H9 (cell line): Measurements from ENCODE around the gene ZNF776. TPM values are rescaled to one million over a fixed set of nuclear protein-coding genes. Genes with fewer than 3 reads are reported as not detected.

ENCODE experiments used
- DNase-seq: peaks from one replicate; pipeline ENCODE4 v3.0.0-alpha.2; 2017
- H2AFZ ChIP-seq: one replicate; pipeline ENCODE4 v1.6.1; 2013; ENCODE audit warnings: mild to moderate bottlenecking, low read length, control low read depth, moderate library complexity
- H2AK5ac ChIP-seq: 2 replicates; pipeline ENCODE4 v1.6.1; 2013; ENCODE audit warnings: low read length, control low read depth, mixed read lengths; ENCODE audit not compliant: insufficient read length
- H2BK120ac ChIP-seq: one replicate; pipeline ENCODE4 v1.6.1; 2013; ENCODE audit warnings: low read depth, mild to moderate bottlenecking, low read length, control low read depth, inconsistent platforms; ENCODE audit not compliant: poor library complexity, severe bottlenecking
- H2BK12ac ChIP-seq: 2 replicates; pipeline ENCODE4 v1.6.1; 2013; ENCODE audit warnings: low read length, control low read depth, mixed read lengths, low read depth; ENCODE audit not compliant: insufficient read length
- H2BK15ac ChIP-seq: 2 replicates; pipeline ENCODE4 v1.6.1; 2013; ENCODE audit warnings: low read depth, low read length, control low read depth
- H2BK20ac ChIP-seq: one replicate; pipeline ENCODE4 v1.6.1; 2013; ENCODE audit warnings: low read depth, mild to moderate bottlenecking, low read length, control low read depth, inconsistent platforms; ENCODE audit not compliant: poor library complexity, severe bottlenecking
- H2BK5ac ChIP-seq: 2 replicates; pipeline ENCODE4 v1.6.1; 2013; ENCODE audit warnings: low read length, control low read depth, mixed read lengths; ENCODE audit not compliant: insufficient read length
- H3K14ac ChIP-seq: 2 replicates; pipeline ENCODE4 v1.6.1; 2013; ENCODE audit warnings: low read length, control low read depth; ENCODE audit not compliant: insufficient read depth
- H3K18ac ChIP-seq: 2 replicates; pipeline ENCODE4 v1.6.1; 2013; ENCODE audit warnings: low read depth, mild to moderate bottlenecking, mixed read lengths, low read length, control low read depth; ENCODE audit not compliant: insufficient read length
- H3K23ac ChIP-seq: 2 replicates; pipeline ENCODE4 v1.6.1; 2013; ENCODE audit warnings: low read length, control low read depth, mixed read lengths, low read depth; ENCODE audit not compliant: insufficient read length
- H3K23me2 ChIP-seq: 2 replicates; pipeline ENCODE4 v1.6.1; 2013; ENCODE audit warnings: low read depth, mild to moderate bottlenecking, mixed read lengths, low read length, control low read depth; ENCODE audit not compliant: insufficient read length, poor library complexity, severe bottlenecking
- H3K27ac ChIP-seq: 2 replicates; pipeline ENCODE4 v1.5.1; 2013; ENCODE audit warnings: low read length, control low read depth, mixed read lengths, low read depth; ENCODE audit not compliant: insufficient read length
- H3K27me3 ChIP-seq: 2 replicates; pipeline ENCODE4 v1.6.1; 2013; ENCODE audit warnings: low read length, control low read depth, inconsistent platforms; ENCODE audit not compliant: insufficient read depth
- H3K4ac ChIP-seq: 2 replicates; pipeline ENCODE4 v1.6.1; 2013; ENCODE audit warnings: low read depth, mild to moderate bottlenecking, control low read depth, inconsistent platforms, low read length, moderate library complexity
- H3K4me1 ChIP-seq: 2 replicates; pipeline ENCODE4 v1.6.1; 2013; ENCODE audit warnings: low read length, control low read depth, inconsistent platforms; ENCODE audit not compliant: insufficient read depth
- H3K4me2 ChIP-seq: 2 replicates; pipeline ENCODE4 v1.6.1; 2013; ENCODE audit warnings: low read length, control low read depth, mixed read lengths; ENCODE audit not compliant: insufficient read length, insufficient read depth
- H3K56ac ChIP-seq: 2 replicates; pipeline ENCODE4 v1.6.1; 2013; ENCODE audit warnings: low read depth, mild to moderate bottlenecking, mixed read lengths, low read length, control low read depth; ENCODE audit not compliant: insufficient read length
- H3K79me1 ChIP-seq: 2 replicates; pipeline ENCODE4 v1.6.1; 2013; ENCODE audit warnings: low read depth, mild to moderate bottlenecking, moderate library complexity, low read length, control low read depth, inconsistent platforms; ENCODE audit not compliant: insufficient read depth, poor library complexity, severe bottlenecking
- H3K79me2 ChIP-seq: 2 replicates; pipeline ENCODE4 v1.6.1; 2013; ENCODE audit warnings: low read length, control low read depth, inconsistent platforms; ENCODE audit not compliant: insufficient read depth
- H3K9ac ChIP-seq: 2 replicates; pipeline ENCODE4 v1.6.1; 2013; ENCODE audit warnings: low read length, control low read depth, mixed read lengths; ENCODE audit not compliant: insufficient read length; ENCODE audit errors: extremely low read depth
- H3K9me3 ChIP-seq: one replicate; pipeline ENCODE4 v1.6.1; 2013; ENCODE audit warnings: low read depth, low read length, inconsistent platforms; ENCODE audit not compliant: control insufficient read depth
- H3T11ph ChIP-seq: one replicate; pipeline ENCODE4 v1.6.1; 2013; ENCODE audit warnings: mild to moderate bottlenecking, low read length, control low read depth, inconsistent platforms
- H4K20me1 ChIP-seq: one replicate; pipeline ENCODE4 v1.6.1; 2013; ENCODE audit not compliant: control insufficient read depth, insufficient read length, insufficient read depth
- H4K5ac ChIP-seq: 2 replicates; pipeline ENCODE4 v1.6.1; 2013; ENCODE audit warnings: low read depth, mild to moderate bottlenecking, mixed read lengths, low read length, control low read depth; ENCODE audit not compliant: insufficient read length
- H4K8ac ChIP-seq: replicated peaks from 2 replicates; pipeline ENCODE4 v1.6.1; 2013; ENCODE audit warnings: low read length, control low read depth, mixed read lengths, low read depth; ENCODE audit not compliant: insufficient read length
- H4K91ac ChIP-seq: 2 replicates; pipeline ENCODE4 v1.6.1; 2013; ENCODE audit warnings: low read depth, mild to moderate bottlenecking, moderate library complexity, mixed read lengths, low read length, control low read depth; ENCODE audit not compliant: insufficient read length
- H3K27ac Mint-ChIP-seq, 3 experiments: 2 replicates in 2 of 3; 3 replicates in 1 of 3; pipeline ENCODE4 v1.8.0; 2020 to 2021; ENCODE audit warnings: mixed read lengths in 3 of 3, mild to moderate bottlenecking in 1 of 3, moderate library complexity in 1 of 3
- H3K27me3 Mint-ChIP-seq: 2 replicates; pipeline ENCODE4 v1.8.0; 2021; ENCODE audit warnings: low read depth, mild to moderate bottlenecking, moderate library complexity, mixed read lengths
- H3K36me3 Mint-ChIP-seq, 3 experiments: 2 replicates in 2 of 3; 3 replicates in 1 of 3; pipeline ENCODE4 v1.8.0; 2020 to 2021; ENCODE audit warnings: low read depth in 3 of 3, mixed read lengths in 3 of 3; ENCODE audit not compliant: insufficient read depth in 1 of 3
- H3K4me1 Mint-ChIP-seq, 2 experiments: 2 replicates each; pipeline ENCODE4 v1.8.0; 2020; ENCODE audit warnings: mixed read lengths in 2 of 2
- H3K4me3 Mint-ChIP-seq, 2 experiments: 2 replicates in 1 of 2; 3 replicates in 1 of 2; pipeline ENCODE4 v1.8.0; 2020 to 2021; ENCODE audit warnings: mild to moderate bottlenecking in 2 of 2, mixed read lengths in 2 of 2, moderate library complexity in 1 of 2
- H3K9me3 Mint-ChIP-seq, 2 experiments: 2 replicates in 1 of 2; 3 replicates in 1 of 2; pipeline ENCODE4 v1.8.0; 2020; ENCODE audit warnings: mild to moderate bottlenecking in 2 of 2, mixed read lengths in 2 of 2, moderate library complexity in 1 of 2
- CTCF ChIP-seq: fragments of 200-600 bp; sonication (generic); conservative IDR thresholded peaks from 3 replicates; pipeline ENCODE4 v1.8.0; 2021; ENCODE audit warnings: antibody characterized with exemption, mild to moderate bottlenecking
- WGBS: extraction: QIAGEN DNeasy Blood & Tissue Kit; methylation state at CpG from one replicate; pipeline ENCODE4 v1.1.7; 2013; ENCODE audit warnings: missing lambda C conversion rate, low lambda C conversion rate, mixed read lengths; ENCODE audit not compliant: insufficient read length; ENCODE audit errors: extremely low coverage; 5-methylcytosine and 5-hydroxymethylcytosine counted together
- total RNA-seq: library from RNA; stranded (reverse); gene quantifications from 2 replicates; pipeline ENCODE4 v1.2.1, GENCODE V29; 2021

ZNF776 gene
- total RNA-seq, 1 experiment from 2014 or later: 19.7 TPM

GRCh38 chr19:57800696-57801095 lies 54.1 kb downstream of the ZNF776 start:
- TF ChIP-seq CTCF: no peak
- no peak overlapping the region for H2BK5ac ChIP-seq
- no peak overlapping the region for H3K4ac ChIP-seq
- no peak for DNase-seq
- H4K91ac ChIP-seq: no peak overlapping the region
- Mint-ChIP-seq H3K9me3 (no peaks in the 10 kb centered on the region), H3K4me1 (peaks cover 49 to 55% of the 10 kb centered on the region in 2 experiments), H3K27ac (peak overlapping the region; percentile 1 to 65 (median 42); a peak in 4 of 7 replicates), H3K4me3 (peak overlapping the region in 1 of 2 experiments; percentile 15; a peak in 3 of 5 replicates), H3K36me3 (peaks cover 3 to 6% (median 5%) of the 10 kb centered on the region in 3 experiments; a peak in 5 of 7 replicates), H3K27me3 (no peaks in the 10 kb centered on the region)
- no peak overlapping the region for H2AK5ac ChIP-seq
- H3K18ac ChIP-seq: no peak overlapping the region
- no peaks in the 10 kb centered on the region for H3K79me2 ChIP-seq
- H3K56ac ChIP-seq: no peak overlapping the region
- H2BK20ac ChIP-seq: no peak overlapping the region
- H3T11ph ChIP-seq: no peak overlapping the region
- H2BK12ac ChIP-seq: no peak overlapping the region
- no peak overlapping the region for H4K8ac ChIP-seq
- H2AFZ ChIP-seq: no peak overlapping the region
- no peak overlapping the region for H3K23ac ChIP-seq
- no peak overlapping the region for H3K4me2 ChIP-seq
- peaks cover 11% of the 10 kb centered on the region for H3K23me2 ChIP-seq
- H3K4me1 ChIP-seq: peaks cover 8% of the 10 kb centered on the region; the same call in 1 of the 2 replicates
- H2BK15ac ChIP-seq: no peak overlapping the region
- no peak overlapping the region for H3K27ac ChIP-seq
- WGBS: no CpG with 5 or more reads among the region's 5 CpGs
- no peaks in the 10 kb centered on the region for H3K27me3 ChIP-seq
- H2BK120ac ChIP-seq: no peak overlapping the region
- no peak overlapping the region for H3K14ac ChIP-seq
- no peaks in the 10 kb centered on the region for H3K9me3 ChIP-seq
- no peaks in the 10 kb centered on the region for H3K79me1 ChIP-seq
- no peaks in the 10 kb centered on the region for H4K20me1 ChIP-seq
- H4K5ac ChIP-seq: no peak overlapping the region
- no peak overlapping the region for H3K9ac ChIP-seq
